GM12878 (cell line): ENCODE data around the gene IFT25. TPM values are rescaled to one million over a fixed set of nuclear protein-coding genes. Genes with fewer than 3 reads are reported as not detected.

Experiments used
- ATAC-seq: fragments of 200-7000 bp; cut with Tn5 transposase; 3 replicates; pipeline ENCODE4 v1.9.1; 2020; ENCODE audit warnings: mild to moderate bottlenecking, moderate library complexity
- BruUV-seq: library from RNA; stranded (reverse); fragments of 400-500 nt; replicated peaks from 2 replicates; lab custom pipeline; 2021; lab: Mats Ljungman, UMichigan
- CTCF ChIA-PET: fragments of 300-600 bp; sonication (Branson Sonifier 250); formaldehyde crosslinking; extraction: SDS; loops from one replicate; lab custom pipeline; 2021; ENCODE audit warnings: inconsistent platforms; lab: Yijun Ruan, JAX
- POLR2A ChIA-PET: fragments of 350-600 bp; formaldehyde crosslinking; extraction: SDS; loops from one replicate; lab custom pipeline; 2021; ENCODE audit warnings: inconsistent platforms; lab: Charles Lee
- RAD21 ChIA-PET: fragments of 300-600 bp; sonication (Branson Sonifier 250); formaldehyde crosslinking; loops from one replicate; lab custom pipeline; 2023; ENCODE audit warnings: antibody characterized with exemption; ENCODE audit not compliant: unreplicated experiment; lab: Charles Lee
- SMC1A ChIA-PET: fragments of 300-600 bp; sonication (Branson Sonifier 250); formaldehyde crosslinking; loops from one replicate; lab custom pipeline; 2023; ENCODE audit not compliant: unreplicated experiment, uncharacterized antibody; lab: Charles Lee
- DNase-seq: peaks from one replicate; pipeline ENCODE4 v3.0.0-alpha.2; 2011; ENCODE audit warnings: low read depth, low spot score
- FAIRE-seq: peaks from 3 replicates; lab custom pipeline; 2011; peaks lifted over from hg19 to GRCh38; lab: Jason Lieb, UNC
- H2AFZ ChIP-seq: 2 replicates; pipeline ENCODE4 v1.6.0; 2011; ENCODE audit warnings: low read depth, low read length, control low read depth; ENCODE audit not compliant: control insufficient read depth
- H3K27ac ChIP-seq: 2 replicates; pipeline ENCODE4 v1.5.1; 2011; ENCODE audit warnings: control low read depth; ENCODE audit not compliant: control insufficient read depth, insufficient read depth
- H3K27me3 ChIP-seq, 2 experiments: replicated peaks in 1 of 2; 2 replicates each; pipeline versions ENCODE4 v1.6.0 to v1.6.1; 2011; ENCODE audit warnings: low read length in 1 of 2; ENCODE audit not compliant: control insufficient read depth in 2 of 2, insufficient read depth in 2 of 2
- H3K36me3 ChIP-seq, 2 experiments: 2 replicates each; pipeline ENCODE4 v1.5.1; 2011; ENCODE audit warnings: low read length in 1 of 2; ENCODE audit not compliant: control insufficient read depth in 2 of 2, insufficient read depth in 2 of 2
- H3K4me1 ChIP-seq: 2 replicates; pipeline ENCODE4 v1.6.1; 2011; ENCODE audit warnings: mild to moderate bottlenecking, low read length, moderate library complexity, mixed read lengths; ENCODE audit not compliant: control insufficient read depth, insufficient read depth
- H3K4me2 ChIP-seq: 2 replicates; pipeline ENCODE4 v1.6.0; 2011; ENCODE audit warnings: control low read depth; ENCODE audit not compliant: control insufficient read depth, insufficient read depth
- H3K4me3 ChIP-seq: fragments of 200-600 bp; sonication (generic); 2 replicates; pipeline ENCODE4 v1.5.1; 2016
- H3K79me2 ChIP-seq: 2 replicates; pipeline ENCODE4 v1.6.0; 2011; ENCODE audit warnings: low read length; ENCODE audit not compliant: control insufficient read depth, insufficient read depth
- H3K9ac ChIP-seq: 2 replicates; pipeline ENCODE4 v1.8.0; 2011; ENCODE audit warnings: low read length, control low read depth, mixed read lengths; ENCODE audit not compliant: control insufficient read depth, insufficient read depth
- H3K9me3 ChIP-seq: replicated peaks from 3 replicates; pipeline ENCODE4 v1.5.1; 2011; ENCODE audit warnings: mild to moderate bottlenecking, low read length; ENCODE audit not compliant: control insufficient read depth, insufficient read depth
- H4K20me1 ChIP-seq: 2 replicates; pipeline ENCODE4 v1.6.0; 2011; ENCODE audit not compliant: control insufficient read depth, insufficient read depth
- CHD4 ChIP-seq: fragments of 200-600 bp; sonication (generic); IDR thresholded peaks from 2 replicates; pipeline ENCODE4 v1.6.1; 2016; ENCODE audit warnings: mild to moderate bottlenecking
- ESRRA ChIP-seq: IDR thresholded peaks from 2 replicates; pipeline ENCODE4 v1.6.1; 2012; ENCODE audit warnings: mild to moderate bottlenecking, low read length, improper control_type of control experiment
- GATAD2B ChIP-seq: fragments of 450-650 bp; conservative IDR thresholded peaks from 2 replicates; pipeline ENCODE4 v1.6.1; 2017; ENCODE audit warnings: low read depth, mild to moderate bottlenecking, moderate library complexity
- HDAC2 ChIP-seq: fragments of 200-600 bp; sonication (generic); IDR thresholded peaks from 2 replicates; pipeline ENCODE4 v1.6.1; 2017
- NBN ChIP-seq: fragments of 450-650 bp; IDR thresholded peaks from 2 replicates; pipeline ENCODE4 v1.6.1; 2016
- SUPT20H ChIP-seq: IDR thresholded peaks from 2 replicates; pipeline ENCODE4 v1.6.1; 2011; ENCODE audit warnings: low read depth, mild to moderate bottlenecking, low read length, moderate library complexity, borderline replicate concordance; ENCODE audit not compliant: control insufficient read depth
- TCF3 ChIP-seq: IDR thresholded peaks from 2 replicates; pipeline ENCODE4 v1.6.1; 2012; ENCODE audit warnings: low read depth, mild to moderate bottlenecking, low read length, borderline replicate concordance; ENCODE audit not compliant: insufficient read depth
- YBX1 ChIP-seq: fragments of 450-650 bp; IDR thresholded peaks from 2 replicates; pipeline ENCODE4 v1.6.1; 2016; ENCODE audit warnings: antibody characterized with exemption
- YY1 ChIP-seq: IDR thresholded peaks from 2 replicates; pipeline ENCODE4 v1.6.1; 2011; ENCODE audit warnings: low read depth, mild to moderate bottlenecking, low read length
- ZNF274 ChIP-seq: IDR thresholded peaks from one replicate; pipeline ENCODE4 v1.8.0; 2011; ENCODE audit not compliant: insufficient read length, insufficient read depth
- WGBS: methylation state at CpG from one replicate; pipeline ENCODE4 v1.1.6; 2016; ENCODE audit warnings: low lambda C conversion rate; ENCODE audit not compliant: insufficient replicate concordance, insufficient coverage; ENCODE audit errors: missing lambda C conversion rate; 5-methylcytosine and 5-hydroxymethylcytosine counted together
- in situ Hi-C: fragments of 300-500 bp; cut with MboI; formaldehyde crosslinking; loops from 9 replicates; pipeline ENCODE4 v1.14.3; 2018; ENCODE audit warnings: mixed read lengths
- intact Hi-C: fragments of 100-400 bp; cut with micrococcal nuclease; formaldehyde crosslinking; loops from one replicate; pipeline ENCODE4 v1.14.2; 2022; ENCODE audit not compliant: unreplicated experiment
- polyA plus RNA-seq, 11 experiments: library from polyadenylated mRNA; depleted of rRNA in 4 of 11; unstranded in 6 of 11; stranded (reverse) in 5 of 11; fragments of >200 nt; fragmentation: Nextera tagmentation in 4 of 11; fragmentation: Illumina TruSeq in 1 of 11; extraction: Ambion mirVana in 4 of 11; extraction: Trizol in 1 of 11; gene quantifications; 1 replicate in 1 of 11; 2 replicates in 10 of 11; pipeline versions ENCODE4 v1.2.1 to v1.2.3, GENCODE V29; 2011 to 2016; ENCODE audit warnings: inconsistent platforms in 2 of 11, missing spikeins in 2 of 11, low read depth in 1 of 11
- total RNA-seq, 4 experiments: library from RNA; depleted of rRNA in 3 of 4; stranded (reverse); fragments of >200 nt in 3 of 4; fragmentation: Illumina TruSeq in 1 of 4; extraction: Trizol in 1 of 4; gene quantifications; 2 replicates each; pipeline versions ENCODE4 v1.2.1 to v1.2.3, GENCODE V29; 2013 to 2021
- TF ChIP-seq, protein P1 (sequence below): fragments of 450-650 bp; formaldehyde crosslinking; IDR thresholded peaks from 2 replicates; pipeline ENCODE4 v1.4.0; 2022; ENCODE audit warnings: mild to moderate bottlenecking, moderate library complexity
- TF ChIP-seq, protein P2 (sequence below): IDR thresholded peaks from 2 replicates; pipeline ENCODE4 v1.6.1; 2012; ENCODE audit warnings: low read length, inconsistent platforms

IFT25 gene
- total and polyA plus RNA-seq, 10 of the 15 experiments (the other 5 are each of a cell fraction or from before 2014, with no cell fraction given): 55.7 to 242 (median 131) TPM

DNA sequence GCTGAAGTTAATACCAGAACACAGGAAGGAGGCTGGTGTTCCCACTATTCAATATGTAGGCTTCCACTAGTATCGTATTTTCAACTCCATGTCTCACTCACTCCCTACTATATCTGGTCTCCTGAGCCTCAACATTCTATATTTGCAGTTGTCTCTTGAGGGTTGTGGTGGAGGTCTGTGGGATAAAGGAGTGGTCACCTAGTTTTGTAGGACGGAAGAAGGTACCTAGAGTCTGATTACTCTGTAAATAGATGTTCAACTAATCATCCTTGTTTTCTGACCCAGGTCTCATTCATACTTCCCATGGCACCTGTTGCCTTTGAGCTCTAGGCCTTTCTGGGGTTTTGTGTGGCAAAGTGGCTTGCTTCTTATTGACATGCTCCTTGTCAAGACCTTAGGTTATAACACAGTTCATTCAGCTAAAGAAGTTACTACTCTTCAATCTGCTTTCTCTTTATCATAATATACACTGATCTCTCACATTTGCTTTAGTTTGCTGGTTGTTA, 18.1 kb downstream of the IFT25 start:
- H3K4me3 ChIP-seq: no peak overlapping the region
- H3K4me1 ChIP-seq: no peaks in the 10 kb centered on the region
- TF ChIP-seq TCF3: no peak
- no peak for TF ChIP-seq YY1
- no peak for TF ChIP-seq SUPT20H
- TF ChIP-seq ESRRA: no peak
- no peak for TF ChIP-seq HDAC2
- TF ChIP-seq GATAD2B: no peak
- TF ChIP-seq NBN: no peak
- TF ChIP-seq CHD4: no peak
- no peak for TF ChIP-seq YBX1
- TF ChIP-seq, protein P1, sequence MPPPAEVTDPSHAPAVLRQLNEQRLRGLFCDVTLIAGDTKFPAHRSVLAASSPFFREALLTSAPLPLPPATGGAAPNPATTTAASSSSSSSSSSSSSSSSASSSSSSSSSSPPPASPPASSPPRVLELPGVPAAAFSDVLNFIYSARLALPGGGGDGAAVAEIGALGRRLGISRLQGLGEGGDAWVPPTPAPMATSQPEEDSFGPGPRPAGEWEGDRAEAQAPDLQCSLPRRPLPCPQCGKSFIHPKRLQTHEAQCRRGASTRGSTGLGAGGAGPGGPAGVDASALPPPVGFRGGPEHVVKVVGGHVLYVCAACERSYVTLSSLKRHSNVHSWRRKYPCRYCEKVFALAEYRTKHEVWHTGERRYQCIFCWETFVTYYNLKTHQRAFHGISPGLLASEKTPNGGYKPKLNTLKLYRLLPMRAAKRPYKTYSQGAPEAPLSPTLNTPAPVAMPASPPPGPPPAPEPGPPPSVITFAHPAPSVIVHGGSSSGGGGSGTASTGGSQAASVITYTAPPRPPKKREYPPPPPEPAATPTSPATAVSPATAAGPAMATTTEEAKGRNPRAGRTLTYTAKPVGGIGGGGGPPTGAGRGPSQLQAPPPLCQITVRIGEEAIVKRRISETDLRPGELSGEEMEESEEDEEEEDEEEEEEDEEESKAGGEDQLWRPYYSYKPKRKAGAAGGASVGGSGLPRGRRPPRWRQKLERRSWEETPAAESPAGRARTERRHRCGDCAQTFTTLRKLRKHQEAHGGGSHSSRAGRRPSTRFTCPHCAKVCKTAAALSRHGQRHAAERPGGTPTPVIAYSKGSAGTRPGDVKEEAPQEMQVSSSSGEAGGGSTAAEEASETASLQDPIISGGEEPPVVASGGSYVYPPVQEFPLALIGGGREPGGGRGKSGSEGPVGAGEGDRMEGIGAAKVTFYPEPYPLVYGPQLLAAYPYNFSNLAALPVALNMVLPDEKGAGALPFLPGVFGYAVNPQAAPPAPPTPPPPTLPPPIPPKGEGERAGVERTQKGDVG: no peak
- no peak for TF ChIP-seq ZNF274
- TF ChIP-seq, protein P2, sequence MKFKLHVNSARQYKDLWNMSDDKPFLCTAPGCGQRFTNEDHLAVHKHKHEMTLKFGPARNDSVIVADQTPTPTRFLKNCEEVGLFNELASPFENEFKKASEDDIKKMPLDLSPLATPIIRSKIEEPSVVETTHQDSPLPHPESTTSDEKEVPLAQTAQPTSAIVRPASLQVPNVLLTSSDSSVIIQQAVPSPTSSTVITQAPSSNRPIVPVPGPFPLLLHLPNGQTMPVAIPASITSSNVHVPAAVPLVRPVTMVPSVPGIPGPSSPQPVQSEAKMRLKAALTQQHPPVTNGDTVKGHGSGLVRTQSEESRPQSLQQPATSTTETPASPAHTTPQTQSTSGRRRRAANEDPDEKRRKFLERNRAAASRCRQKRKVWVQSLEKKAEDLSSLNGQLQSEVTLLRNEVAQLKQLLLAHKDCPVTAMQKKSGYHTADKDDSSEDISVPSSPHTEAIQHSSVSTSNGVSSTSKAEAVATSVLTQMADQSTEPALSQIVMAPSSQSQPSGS: no peak
- no TSS peak for BruUV-seq
- WGBS: 55% methylated on average over 2 of the region's 2 CpGs
- ATAC-seq (no peak), FAIRE-seq (no peak), DNase-seq (no peak)
- ChIA-PET POLR2A (interaction anchor here (0.6 kb wide), 1 partner anchor 11 kb away, joined by 3 read pairs; no protein-coding TSS in a partner anchor), RAD21 (no interaction called here), SMC1A (interaction anchor here (1.5 to 2.4 kb wide), 2 partner anchors 18 to 20 kb away, joined by 4 to 9 read pairs; partner anchors contain the start of gene IFT25), CTCF (interaction anchor here (0.6 to 1.3 kb wide), 2 partner anchors 65 to 235 kb away, joined by 3 read pairs; no protein-coding TSS in a partner anchor)
- H3K27ac ChIP-seq: no peak overlapping the region
- no peak overlapping the region for H3K9ac ChIP-seq
- H3K27me3 ChIP-seq: no peaks in the 10 kb centered on the region
- no peak overlapping the region for H2AFZ ChIP-seq
- intact Hi-C loops (no loop called here), in situ Hi-C loops (no loop called here)
- H4K20me1 ChIP-seq: no peaks in the 10 kb centered on the region
- H3K4me2 ChIP-seq: no peak overlapping the region
- H3K79me2 ChIP-seq: no peaks in the 10 kb centered on the region
- no peaks in the 10 kb centered on the region for H3K9me3 ChIP-seq
- peaks cover 0 to 11% of the 10 kb centered on the region in 2 experiments; a peak in 2 of 4 replicates for H3K36me3 ChIP-seq
